ENCODE results near the gene SLC22A23.

GRCh38 chr6:3450888-3451287 lies 6.0 kb downstream of the SLC22A23 start:
- TF ChIP-seq CTCF (IDR thresholded peaks at IDR 0.05; ENCODE audit: insufficient read depth, low read depth, low read length) (no peak), EZH2 (IDR thresholded peaks at IDR 0.05; ENCODE audit: insufficient read depth, low read length) (no peak)
